Activated T-cell treated with anti-CD3 and anti-CD28 coated beads for 24 hours (primary cell): Measurements from ENCODE around the gene CFAP53.
A peak's percentile ranks its signal among the peaks of the same experiment; 100 is the strongest.
"Not testable (repeated sequence)": the region's sequence is repeated elsewhere in the genome, so short reads cannot be mapped to it uniquely, and the experiment has no call there.

ENCODE experiments used
- DNase-seq: peaks from one replicate; pipeline ENCODE4 v3.0.0-alpha.2; 2020; ENCODE audit warnings: low read depth

The CFAP53 gene, protein sequence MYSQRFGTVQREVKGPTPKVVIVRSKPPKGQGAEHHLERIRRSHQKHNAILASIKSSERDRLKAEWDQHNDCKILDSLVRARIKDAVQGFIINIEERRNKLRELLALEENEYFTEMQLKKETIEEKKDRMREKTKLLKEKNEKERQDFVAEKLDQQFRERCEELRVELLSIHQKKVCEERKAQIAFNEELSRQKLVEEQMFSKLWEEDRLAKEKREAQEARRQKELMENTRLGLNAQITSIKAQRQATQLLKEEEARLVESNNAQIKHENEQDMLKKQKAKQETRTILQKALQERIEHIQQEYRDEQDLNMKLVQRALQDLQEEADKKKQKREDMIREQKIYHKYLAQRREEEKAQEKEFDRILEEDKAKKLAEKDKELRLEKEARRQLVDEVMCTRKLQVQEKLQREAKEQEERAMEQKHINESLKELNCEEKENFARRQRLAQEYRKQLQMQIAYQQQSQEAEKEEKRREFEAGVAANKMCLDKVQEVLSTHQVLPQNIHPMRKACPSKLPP

DNA sequence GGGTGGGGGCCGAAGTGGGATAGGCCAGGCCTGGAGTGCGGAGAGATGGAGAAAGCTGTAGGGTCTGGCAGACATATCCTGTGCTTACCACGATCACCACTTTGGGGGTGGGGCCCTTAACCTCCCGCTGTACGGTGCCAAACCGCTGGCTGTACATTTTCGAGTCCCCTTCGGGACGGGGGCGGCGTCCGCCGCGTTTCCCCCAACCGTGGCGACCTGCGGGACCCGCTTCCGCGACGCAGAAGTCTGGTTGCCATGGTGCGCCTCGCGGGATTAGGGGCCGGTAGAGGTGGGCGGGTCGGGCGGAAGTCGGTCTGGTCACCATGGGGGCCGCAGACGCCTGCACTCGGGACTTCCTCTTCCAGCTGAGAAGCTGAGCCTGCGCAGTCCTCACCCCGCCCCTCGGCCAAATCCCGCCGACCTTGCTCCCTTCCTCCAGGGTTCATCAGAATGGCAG, at the start of gene CFAP53:
Gene CFAP53 (minus strand): TSS at position 248 of the 457 bp plus-strand sequence. CDS start 91 bp downstream, at position 157.
- DNase-seq: peak; percentile 84

DNA sequence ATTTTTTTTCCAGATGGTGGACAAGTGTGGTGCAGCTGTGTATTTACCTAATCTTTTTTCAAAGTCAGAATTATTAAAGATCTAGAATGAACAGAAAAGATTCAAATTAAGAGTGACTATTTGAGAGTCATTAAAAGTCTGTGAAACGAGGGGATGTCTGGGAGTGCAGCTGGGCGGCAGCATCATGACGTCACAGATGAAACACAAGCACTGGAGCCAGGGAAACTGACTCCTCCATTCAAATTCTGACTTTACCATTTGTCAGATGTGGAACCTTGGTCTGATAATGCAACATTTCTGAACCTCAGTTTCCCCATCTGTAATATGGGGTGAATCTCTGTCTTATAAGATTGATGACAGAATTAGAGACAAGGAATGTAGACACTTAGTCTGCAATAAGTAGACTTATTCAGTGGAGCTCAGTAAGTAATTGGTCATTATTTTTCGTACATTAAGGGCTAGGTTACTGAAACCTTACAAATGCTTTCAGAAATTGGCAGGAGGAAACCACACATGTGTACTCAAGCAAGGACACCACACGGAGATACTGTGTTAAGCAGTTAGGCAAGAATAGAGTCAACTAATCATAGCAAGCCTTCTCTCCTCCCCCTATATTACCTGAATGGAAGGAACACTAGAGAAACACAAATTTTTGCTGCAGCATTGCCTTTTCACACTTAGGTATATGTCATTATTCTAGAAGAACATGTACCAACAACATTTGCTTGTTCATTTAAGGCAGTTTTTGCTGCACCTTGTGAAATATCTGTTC, 49.0 kb upstream of the CFAP53 start:
- no peak for DNase-seq

DNA sequence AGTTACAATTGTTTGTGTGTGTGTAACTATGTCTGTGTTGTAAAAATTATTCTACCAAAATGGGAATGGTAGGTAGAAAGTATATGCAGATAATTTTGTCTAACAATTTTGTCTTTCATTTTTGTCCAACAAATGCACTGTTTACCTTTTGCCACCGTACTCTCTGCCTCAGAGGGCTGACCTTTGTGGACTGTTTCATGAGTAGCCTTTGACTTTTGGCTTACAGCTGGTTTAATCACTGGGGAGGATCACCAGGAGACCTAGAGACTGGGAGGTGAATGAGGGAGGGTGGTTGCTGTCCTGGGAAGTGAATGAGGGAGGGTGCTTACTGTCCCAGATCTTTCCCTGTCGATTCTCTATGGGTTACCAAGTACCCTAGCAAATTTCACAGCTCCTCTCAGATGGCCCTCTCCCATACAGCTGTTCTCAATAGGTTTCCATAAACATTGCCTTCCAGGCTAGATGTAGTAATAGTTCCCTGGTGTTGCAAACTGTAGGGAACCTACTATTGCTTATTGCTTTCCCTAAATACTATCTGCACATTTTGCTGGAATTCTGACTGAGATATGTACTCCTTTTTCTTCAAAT, 47.7 kb upstream of the CFAP53 start:
- DNase-seq: no peak

DNA sequence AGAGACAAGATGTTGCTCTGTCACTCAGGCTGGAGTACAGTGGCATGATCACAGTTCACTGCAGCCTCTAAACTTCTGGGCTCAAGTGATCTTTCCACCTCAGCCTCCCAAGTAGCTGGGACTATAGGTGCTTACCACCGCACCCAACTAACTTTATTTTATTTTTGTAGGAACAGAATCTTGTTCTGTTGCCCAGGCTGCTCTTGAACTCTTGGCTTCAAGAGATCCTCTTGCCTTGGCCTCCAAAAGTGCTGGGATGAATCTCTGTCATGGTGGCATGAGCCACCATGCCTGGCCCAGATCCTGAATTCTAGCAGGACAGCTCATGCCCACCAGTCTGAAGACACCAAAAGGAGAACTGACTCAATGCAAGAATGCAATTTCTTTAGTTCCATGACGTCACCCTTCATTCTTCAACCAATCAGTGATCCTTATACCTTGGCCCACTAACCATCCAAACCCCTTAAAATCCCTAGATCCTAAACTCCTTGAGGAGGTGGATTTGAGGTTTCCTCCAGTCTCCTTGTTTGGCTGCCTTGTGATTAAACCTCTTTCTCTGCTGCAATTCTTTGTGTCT, 46.8 kb upstream of the CFAP53 start:
- no peak for DNase-seq

DNA sequence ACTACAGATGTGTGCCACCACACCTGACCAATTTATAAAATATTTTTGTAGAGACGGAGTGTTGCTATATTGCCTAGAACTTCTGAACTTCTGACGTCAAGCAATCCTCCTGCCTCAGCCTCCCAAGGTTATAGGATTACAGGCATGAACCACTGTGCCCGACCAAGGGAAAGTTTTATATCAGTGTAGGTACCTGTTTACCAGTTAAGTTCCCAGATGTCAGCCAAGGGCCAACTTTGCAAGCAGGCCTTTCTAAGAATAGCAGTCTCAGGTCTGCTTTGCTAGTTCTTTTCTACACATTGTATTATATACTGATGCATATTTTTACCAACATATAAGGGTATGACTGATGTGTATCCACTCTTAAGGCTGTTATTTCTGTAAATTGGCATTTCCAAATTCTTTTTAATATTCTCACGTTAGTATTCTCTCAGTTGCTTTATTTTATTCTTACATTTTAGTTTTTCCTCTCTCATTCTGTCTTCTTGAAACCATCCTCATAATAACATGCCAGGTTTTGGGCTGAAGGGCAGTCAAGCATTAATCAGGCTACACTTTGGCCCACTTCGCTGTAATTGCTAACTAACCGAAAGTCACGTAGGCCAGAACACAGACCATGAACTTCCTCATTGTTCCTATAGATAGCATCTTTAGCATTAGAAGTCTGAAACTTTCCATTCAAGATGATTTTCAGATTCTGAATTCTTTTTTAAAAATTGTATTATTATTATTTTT, 46.2 kb upstream of the CFAP53 start:
- no peak for DNase-seq

DNA sequence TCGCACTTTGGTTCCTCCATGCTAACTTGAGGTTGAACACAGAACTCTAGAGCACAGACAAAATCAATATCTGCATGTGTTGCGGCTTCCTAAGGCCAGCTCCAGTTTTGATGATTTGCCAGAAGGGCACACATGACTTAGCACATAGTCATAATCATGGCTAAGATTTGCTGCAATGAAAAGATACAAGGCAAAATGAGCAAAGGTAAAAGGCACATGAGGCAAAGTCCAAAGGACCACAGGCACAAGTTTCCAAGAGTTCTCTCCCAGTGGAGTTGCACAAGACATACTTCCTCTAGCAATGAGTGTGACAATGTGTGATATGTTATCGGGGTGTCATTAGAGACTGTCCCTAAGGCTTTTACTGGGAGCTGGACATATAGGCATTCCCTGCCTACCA, 45.4 kb upstream of the CFAP53 start:
- no peak for DNase-seq

DNA sequence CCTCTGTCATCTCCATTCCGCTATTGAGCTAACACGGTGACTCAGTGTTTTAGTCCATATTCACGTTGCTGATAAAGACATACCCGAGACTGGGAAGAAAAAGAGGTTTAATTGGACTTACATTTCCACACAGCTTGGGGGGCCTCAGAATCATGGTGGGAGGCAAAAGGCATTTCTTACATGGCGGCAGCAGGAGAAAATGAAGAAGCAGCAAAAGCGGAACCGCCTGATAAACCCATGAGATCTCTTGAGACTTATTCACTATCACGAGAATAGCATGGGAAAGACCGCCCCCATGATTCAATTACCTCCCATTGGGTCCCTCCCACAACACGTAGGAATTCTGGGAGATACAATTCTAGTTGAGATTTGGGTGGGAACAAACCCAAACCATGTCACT, 43.8 kb upstream of the CFAP53 start:
- DNase-seq: no peak

DNA sequence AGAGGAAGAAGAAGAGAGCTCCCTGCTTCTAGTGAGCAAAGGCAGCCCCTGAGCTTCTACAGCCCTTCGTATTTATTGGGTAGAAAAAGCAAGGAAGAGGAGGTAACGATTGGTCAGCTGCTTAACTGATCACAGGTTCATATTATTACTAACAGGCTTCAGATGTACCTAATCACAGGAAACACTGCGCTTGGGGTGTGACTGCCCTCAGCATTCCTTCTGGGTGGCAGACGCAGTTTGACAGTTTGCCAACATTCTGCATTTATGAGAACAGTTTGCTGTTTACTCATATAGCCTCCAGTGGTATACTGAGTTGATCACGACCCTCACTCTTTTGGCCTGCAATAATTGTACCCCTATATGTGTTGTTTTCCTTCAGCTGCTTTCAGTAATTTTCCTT, 42.6 kb upstream of the CFAP53 start:
- DNase-seq: not testable (repeated sequence)

DNA sequence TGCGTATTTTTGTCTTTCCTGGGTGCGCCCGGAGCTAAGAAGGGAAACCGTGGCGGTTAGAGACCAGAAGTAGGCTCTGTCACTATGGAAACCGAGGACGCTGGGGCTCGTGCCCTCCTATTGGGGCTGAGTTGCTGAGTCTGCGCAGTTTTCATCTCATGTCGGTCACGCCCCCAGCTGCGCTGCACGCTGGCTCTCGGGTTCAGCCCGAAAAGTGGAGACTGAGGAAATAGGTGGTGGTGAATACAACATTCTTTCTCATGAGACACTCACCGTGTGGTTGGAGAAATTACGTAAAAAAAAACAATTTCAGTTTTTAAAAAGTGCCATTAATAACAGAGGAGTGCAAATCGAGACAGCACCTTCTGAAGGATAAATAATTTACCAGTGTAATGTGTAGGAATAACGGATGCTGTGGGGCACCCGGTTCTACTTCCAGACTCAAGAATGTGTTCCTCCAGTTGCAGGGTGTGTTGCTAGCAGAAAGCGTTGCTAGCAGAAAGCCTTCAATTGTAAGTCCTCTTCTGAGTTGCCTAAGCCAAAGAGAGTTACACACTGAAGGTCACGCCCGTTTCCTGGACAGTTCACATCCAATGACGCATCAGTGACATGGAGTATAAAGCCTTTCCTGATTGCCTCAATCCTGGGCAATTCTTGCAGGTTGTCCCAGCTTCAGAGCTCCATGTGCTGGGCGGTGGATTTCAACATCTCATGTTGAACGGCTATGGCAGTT, 41.6 kb upstream of the CFAP53 start:
- DNase-seq: peak; percentile 86

DNA sequence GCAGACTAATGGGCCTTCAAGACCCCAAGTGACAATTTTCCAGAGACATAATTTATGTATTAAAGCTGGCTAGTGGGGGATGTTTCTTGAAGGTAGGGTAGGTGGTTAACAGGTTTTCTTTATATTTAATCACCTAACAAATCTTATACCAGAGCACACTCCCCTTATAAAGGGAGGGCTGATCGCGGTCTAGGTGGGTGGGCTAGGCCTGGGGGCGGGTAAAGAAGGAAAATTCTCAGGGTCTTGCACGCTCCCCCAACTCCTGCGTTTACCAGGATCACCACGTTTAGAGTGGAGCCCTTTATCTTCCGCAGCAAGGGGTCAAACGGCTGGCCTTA, 41.1 kb upstream of the CFAP53 start:
- DNase-seq: no peak

DNA sequence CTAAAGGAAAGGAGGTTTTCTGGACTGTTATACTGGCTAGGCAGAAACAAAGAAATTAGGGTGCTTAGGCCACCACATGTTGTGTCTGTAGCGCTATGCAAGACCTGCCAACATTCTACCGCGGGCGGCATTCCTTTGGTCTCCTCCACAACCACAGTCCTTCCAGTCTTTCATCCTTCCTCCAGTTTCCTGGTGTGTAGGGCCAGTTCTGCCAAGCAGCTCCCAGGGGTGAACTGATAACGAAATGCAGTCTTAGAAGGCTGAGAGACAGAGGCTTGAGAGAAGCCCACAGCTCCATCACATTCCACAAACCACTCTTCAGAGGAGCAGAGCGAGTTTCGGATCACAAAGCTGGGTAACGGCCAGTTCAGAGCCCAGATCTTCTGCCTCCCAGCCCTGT, 40.6 kb upstream of the CFAP53 start:
- no peak for DNase-seq

DNA sequence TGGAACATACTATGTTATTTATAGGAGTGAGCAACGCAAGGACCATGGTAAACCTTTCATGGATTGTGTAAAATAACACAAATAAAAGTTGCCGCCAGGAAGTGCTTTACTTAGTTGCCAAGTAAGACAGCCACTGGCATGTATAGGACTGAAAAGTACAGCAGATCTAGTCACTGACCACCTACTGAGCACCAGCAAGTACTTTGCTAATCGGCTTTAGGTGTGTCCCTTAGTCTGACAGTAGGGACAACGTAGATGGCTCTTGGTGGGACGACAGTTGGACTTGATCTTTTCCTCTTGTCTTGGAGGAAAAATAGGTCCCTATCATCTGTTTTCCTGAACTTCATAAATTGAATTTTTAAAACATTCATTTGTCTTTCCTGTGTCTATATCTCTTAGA, 34.8 kb upstream of the CFAP53 start:
- no peak for DNase-seq

DNA sequence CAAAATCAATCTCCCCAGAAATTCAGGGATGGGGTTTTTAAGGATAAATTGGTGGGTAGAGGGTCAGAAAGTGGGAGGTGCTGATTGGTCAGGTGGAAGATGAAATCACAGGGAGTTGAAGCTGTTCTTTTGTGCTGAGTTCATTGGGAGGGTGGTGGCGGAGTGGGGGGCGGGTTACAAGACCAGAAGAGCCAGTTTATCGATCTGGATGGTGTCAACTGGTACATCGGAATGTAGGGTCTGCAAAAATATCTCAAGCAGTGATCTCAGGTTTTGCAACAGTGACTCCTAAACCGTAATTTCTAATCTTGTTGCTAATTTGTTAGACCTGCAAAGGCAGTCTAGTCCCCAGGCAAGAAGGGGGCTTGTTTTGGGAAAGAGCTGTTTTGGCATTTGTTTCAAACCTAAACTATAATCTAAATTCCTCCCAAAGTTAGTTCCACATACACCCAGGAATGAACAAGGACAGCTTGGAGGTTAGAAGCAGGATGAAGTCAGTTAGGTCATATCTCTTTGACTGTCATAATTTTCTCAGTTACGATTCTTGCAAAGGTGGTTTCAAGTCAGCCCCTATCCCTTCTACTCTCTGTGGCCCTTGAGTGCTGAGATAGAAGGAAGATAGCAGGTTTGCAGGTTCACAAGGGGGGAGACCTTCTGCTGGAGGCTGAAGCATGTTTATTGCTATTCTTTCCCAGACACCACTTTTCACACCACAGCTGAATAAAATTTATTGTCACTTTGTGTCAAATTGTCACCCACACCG, 33.5 kb upstream of the CFAP53 start:
- no peak for DNase-seq

DNA sequence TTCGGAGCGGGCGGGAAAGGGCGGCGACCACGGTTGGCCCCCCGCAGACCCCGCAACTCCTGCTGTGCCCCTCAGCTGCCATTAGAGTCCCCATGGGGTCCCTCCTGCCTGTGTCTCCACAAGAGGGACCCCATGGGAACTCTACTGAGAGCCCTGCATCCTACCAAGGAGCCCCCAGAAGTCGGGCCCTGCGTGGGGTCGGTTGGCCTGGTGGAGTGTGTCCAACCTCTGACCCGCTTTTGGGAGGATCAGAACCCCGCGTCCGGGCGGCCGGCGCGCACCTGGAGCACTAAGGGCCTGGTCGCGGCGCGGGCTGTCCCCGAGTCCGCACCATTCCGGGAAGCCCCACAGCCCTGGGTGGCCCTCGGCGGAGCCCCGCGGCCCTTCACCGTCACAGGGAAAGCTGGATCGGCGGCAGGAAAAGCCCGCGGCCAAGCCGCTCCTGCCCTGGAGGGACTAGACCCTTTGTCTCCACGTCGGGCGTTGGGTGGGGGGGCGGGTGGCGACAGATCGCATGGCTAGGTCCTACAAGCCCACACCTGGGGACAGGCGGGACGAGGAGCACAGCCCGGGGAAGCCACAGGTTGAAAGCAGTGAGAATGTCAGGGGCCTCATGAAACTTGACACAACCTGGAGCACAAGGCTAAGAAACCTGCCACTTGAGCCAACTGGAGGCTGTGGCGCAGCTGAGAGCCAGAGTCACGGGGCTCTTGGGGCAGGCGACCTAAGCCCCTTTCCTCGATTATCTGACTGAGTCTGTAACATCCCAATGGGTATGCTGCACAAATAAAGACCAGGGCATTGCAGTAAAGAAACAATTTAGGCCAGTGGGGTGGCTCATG, 32.4 kb upstream of the CFAP53 start:
- no peak for DNase-seq

DNA sequence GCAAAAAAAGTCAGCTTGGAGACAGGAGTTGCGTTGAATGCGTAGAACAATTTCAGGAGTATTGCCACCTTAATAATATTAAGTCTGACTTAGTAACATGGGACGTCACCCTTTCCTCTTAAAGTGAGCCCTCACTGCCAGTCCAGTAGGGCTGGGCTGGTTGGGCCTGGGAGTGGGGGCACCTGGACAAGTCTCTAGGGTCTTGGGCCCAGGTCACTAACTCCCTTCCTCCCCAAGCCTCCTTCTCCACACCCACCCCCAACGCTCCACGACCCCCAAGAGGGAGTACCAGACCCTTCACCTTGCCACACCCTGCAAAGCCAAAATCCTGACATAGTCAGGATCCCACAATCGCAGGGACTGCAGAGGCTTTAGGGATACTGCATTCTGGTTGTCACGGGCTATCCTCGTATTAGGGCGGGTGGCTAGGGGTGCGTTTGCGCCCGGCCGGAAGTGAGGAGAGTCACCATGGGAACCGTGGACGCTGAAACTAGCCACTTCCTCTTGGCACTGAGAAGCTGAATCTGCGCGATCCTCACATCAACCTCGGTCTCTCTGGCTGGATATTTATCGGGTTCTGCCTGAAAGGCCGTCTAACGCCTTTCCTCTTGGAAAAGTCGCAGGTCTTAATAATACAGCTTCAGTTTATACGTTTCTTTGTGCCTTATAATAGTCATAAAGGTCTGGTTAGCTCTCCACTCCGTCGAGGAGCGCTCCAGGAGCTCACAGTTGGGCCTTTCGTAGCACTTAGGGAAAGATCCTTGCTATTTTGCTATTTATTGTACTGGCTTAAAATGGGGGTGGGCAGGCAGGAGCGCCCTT, 31.5 kb upstream of the CFAP53 start:
- DNase-seq: peak; percentile 67

DNA sequence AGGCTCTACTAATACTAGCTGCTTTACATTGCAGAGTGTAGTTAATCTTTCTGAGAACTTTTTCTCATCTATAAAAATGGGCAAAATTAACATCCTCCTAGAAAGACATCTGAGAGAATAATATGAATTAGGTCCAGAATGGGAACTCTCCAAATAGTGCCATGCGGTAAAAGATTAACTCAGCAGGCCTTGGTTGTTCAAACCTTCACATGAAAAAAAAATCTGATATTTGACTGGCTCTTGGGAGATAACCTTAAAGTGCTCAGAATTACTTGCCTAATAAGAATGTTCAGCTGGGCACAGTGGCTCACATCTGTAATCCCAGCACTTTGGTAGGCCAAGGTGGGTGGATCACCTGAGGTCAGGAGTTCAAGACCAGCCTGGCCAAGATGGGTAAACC, 26.7 kb upstream of the CFAP53 start:
- no peak for DNase-seq

DNA sequence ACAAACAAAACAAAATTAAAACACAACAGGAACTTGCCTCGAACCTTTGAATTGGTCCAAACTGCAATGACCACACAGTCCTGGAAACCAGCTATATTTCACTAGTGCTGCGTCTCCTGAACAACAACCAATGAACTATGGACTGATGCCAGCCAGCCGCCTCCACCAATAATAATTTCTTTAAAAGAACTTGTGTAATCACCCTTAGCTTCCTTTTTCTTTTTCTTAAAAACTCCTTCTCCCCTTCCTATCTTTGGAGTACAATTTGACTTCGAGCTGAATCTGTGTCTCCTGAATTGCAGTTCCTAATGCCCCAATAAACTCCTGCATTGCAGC, 22.8 kb upstream of the CFAP53 start:
- no peak for DNase-seq

DNA sequence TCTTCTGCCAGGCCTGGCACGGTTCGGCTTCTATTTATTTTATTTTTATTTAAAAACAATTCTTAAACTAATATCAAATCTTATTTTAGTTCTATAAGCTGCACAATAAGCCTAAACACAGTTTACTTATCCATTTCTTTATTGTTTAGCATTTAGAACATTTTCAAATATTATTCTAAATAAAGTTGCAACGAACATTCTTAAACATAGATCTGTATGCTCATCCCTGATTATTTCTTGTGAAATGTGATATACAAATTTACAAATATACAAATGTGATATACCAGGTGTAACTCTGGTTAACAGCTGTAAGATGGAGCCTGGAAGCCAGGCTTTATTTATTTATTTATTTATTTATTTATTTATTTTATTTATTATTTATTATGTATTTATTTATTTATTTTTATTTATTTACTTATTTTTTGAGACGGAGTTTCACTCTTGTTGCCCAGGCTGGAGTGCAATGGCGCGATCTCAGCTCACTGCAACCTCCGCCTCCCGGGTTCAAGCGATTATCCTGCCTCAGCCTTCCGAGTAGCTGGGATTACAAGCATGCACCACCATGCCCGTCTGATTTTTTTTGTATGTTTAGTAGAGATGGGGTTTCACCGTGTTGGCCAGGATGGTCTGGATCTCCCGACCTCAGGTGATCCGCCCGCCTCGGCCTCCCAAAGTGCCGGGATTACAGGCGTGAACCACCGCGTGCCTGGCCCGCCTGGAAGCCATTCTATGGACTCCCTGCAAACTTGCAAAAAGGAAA, 22.2 kb upstream of the CFAP53 start:
- not testable (repeated sequence) for DNase-seq
